Body of pancreas (tissue), 4 donors: ENCODE data around the gene SHISA7. TPM values are rescaled to one million over a fixed set of nuclear protein-coding genes. Genes with fewer than 3 reads are reported as not detected.
"Not testable (repeated sequence)": the region's sequence is repeated elsewhere in the genome, so short reads cannot be mapped to it uniquely, and the experiment has no call there.

Experiments used
- ATAC-seq: fragments of 150-250 bp; one replicate; pipeline ENCODE4 v1.9.1; 2016
- DNase-seq, 4 donors: peaks; one replicate each; pipeline ENCODE4 v3.0.0-alpha.2; 2019
- H3K27ac ChIP-seq, 4 donors: fragments of 200-600 bp; sonication (generic); 1 replicate in 3 of 4; 2 replicates in 1 of 4; pipeline versions ENCODE4 v1.5.1 to v1.6.1; 2016 to 2019; ENCODE audit warnings: mild to moderate bottlenecking in 1 of 4, mixed read lengths in 1 of 4, moderate library complexity in 1 of 4
- H3K27me3 ChIP-seq, 2 donors: fragments of 200-600 bp; sonication (generic); one replicate each; pipeline ENCODE4 v1.6.0; 2016; ENCODE audit warnings: mild to moderate bottlenecking in 1 of 2
- H3K36me3 ChIP-seq, 2 donors: fragments of 200-600 bp; sonication (generic); replicated peaks in 1 of 2; 2 replicates each; pipeline ENCODE4 v1.5.1; 2016; ENCODE audit warnings: low read depth in 2 of 2; ENCODE audit not compliant: insufficient read depth in 1 of 2
- H3K4me1 ChIP-seq: fragments of 200-600 bp; sonication (generic); one replicate; pipeline ENCODE4 v1.6.0; 2016
- H3K4me3 ChIP-seq, 2 donors: fragments of 200-600 bp; sonication (generic); 1 replicate in 1 of 2; 2 replicates in 1 of 2; pipeline ENCODE4 v1.5.1; 2016 to 2019
- H3K9me3 ChIP-seq, 3 donors: fragments of 200-600 bp; sonication (generic); 1 replicate in 2 of 3; 2 replicates in 1 of 3; pipeline ENCODE4 v1.5.1; 2016
- CTCF ChIP-seq, 7 experiments: fragments of 450-650 bp in 4 of 7; fragments of 200-600 bp in 3 of 7; sonication (generic) in 3 of 7; IDR thresholded peaks; one replicate each; pipeline ENCODE4 v1.5.1; 2016 to 2019; ENCODE audit warnings: antibody characterized with exemption in 7 of 7
- POLR2A ChIP-seq, 3 donors: fragments of 450-650 bp; IDR thresholded peaks; one replicate each; pipeline ENCODE4 v1.6.1; 2016; ENCODE audit warnings: antibody characterized with exemption in 3 of 3, mild to moderate bottlenecking in 2 of 3
- WGBS, 2 donors: methylation state at CpG; one replicate each; pipeline ENCODE4 v1.1.5; 2017; 5-methylcytosine and 5-hydroxymethylcytosine counted together
- intact Hi-C: fragments of 100-400 bp; cut with DNase I; formaldehyde crosslinking; loops from one replicate; pipeline ENCODE4 v1.15.1; 2023
- total RNA-seq, 2 donors: library from RNA; depleted of rRNA; stranded (reverse); fragments of >200 nt; gene quantifications; one replicate each; pipeline ENCODE4 v1.1.0, GENCODE V29; 2016

Gene SHISA7
- total RNA-seq, 2 donors from 2014 or later = not detected

- intact Hi-C loops = no loop called here
- no peak overlapping the region for H3K4me3 ChIP-seq
- peaks cover 0 to 5% of the 10 kb centered on the region in 2 donors for H3K36me3 ChIP-seq
- ATAC-seq (no peak), DNase-seq (no peak)
- H3K27ac ChIP-seq = no peak overlapping the region
- TF ChIP-seq POLR2A (IDR thresholded peaks at IDR 0.05) (no peak), CTCF (IDR thresholded peaks at IDR 0.05) (no peak)
- WGBS, 2 donors = 97% methylated on average over 2 of the region's 2 CpGs; no CpG with 5 or more reads in 1 of the 2 donors
- H3K9me3 ChIP-seq = no peaks in the 10 kb centered on the region
- H3K4me1 ChIP-seq = peaks cover 7% of the 10 kb centered on the region
- no peaks in the 10 kb centered on the region for H3K27me3 ChIP-seq
Measured at GRCh38 chr19:55402509-55402908, 40.6 kb downstream of the SHISA7 start.

- H3K36me3 ChIP-seq, DNase-seq, ATAC-seq, H3K4me3 ChIP-seq, H3K4me1 ChIP-seq, H3K9me3 ChIP-seq, H3K27ac ChIP-seq, H3K27me3 ChIP-seq, intact Hi-C loops: not testable (repeated sequence)
- no CpG with 5 or more reads among the region's 28 CpGs for WGBS, 2 donors
Measured at GRCh38 chr19:55401390-55401789, 41.7 kb downstream of the SHISA7 start.

- ATAC-seq (no peak), DNase-seq (no peak)
- H3K27me3 ChIP-seq = no peaks in the 10 kb centered on the region
- H3K36me3 ChIP-seq = peaks cover 0 to 5% of the 10 kb centered on the region in 2 donors
- H3K4me3 ChIP-seq = no peak overlapping the region
- 87 to 94% methylated on average over 10 to 14 of the region's 14 CpGs for WGBS, 2 donors
- H3K9me3 ChIP-seq = no peaks in the 10 kb centered on the region
- intact Hi-C loops = no loop called here
- no peak overlapping the region for H3K27ac ChIP-seq
- H3K4me1 ChIP-seq = no peaks in the 10 kb centered on the region
- TF ChIP-seq CTCF (IDR thresholded peaks at IDR 0.05) = no peak
- TF ChIP-seq POLR2A (IDR thresholded peaks at IDR 0.05) = no peak
Measured at GRCh38 chr19:55400281-55401087, 42.6 kb downstream of the SHISA7 start.

DNA sequence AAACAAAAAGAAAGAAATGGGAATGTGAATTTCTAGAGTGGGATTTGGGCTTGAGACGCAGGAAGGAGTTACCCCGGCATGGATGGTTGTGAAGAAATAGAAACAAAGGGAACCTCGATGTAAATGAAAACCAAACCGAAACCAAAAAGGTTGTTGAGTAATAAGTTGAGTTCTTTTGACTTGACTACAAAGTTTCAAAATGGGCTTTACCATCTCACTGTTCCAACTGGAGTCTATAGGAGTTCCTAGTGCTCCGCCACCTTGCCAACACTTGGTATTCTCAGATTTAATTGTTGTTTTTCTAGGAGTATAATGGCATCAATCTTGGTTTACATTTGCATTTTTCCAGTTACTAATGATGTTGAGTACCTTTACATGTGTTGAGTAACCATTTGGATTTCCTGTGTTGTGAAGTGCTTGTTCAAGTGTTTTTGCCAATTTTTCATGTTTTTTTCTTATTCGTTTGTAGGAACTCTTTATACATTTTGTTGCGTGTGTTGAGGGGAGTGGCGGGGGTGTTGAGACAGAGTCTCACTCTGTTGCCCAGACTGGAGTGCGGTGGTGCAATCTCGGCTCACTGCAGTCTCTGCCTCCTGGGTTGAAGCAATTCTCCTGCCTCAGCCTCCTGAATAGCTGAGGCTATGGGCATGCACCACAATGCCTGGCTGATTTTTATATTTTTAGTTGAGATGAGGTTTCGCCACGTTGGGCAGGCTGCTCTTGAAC, 44.7 kb downstream of the SHISA7 start:
- Histone ChIP-seq H3K4me1 (no peaks in the 10 kb centered on the region), H3K27ac (no peak overlapping the region), H3K9me3 (no peaks in the 10 kb centered on the region), H3K27me3 (no peaks in the 10 kb centered on the region), H3K4me3 (no peak overlapping the region), H3K36me3 (peaks cover 0 to 5% of the 10 kb centered on the region in 2 donors)
- no peak for TF ChIP-seq CTCF (IDR thresholded peaks at IDR 0.05)
- TF ChIP-seq POLR2A (IDR thresholded peaks at IDR 0.05) = no peak
- WGBS, 2 donors = 79 to 92% methylated on average over 12 of the region's 12 CpGs
- no peak for DNase-seq
- intact Hi-C loops = no loop called here
- ATAC-seq = no peak
